Pulmonary artery endothelial cell (primary cell): ENCODE data around the gene MEGF10. TPM values are rescaled to one million over a fixed set of nuclear protein-coding genes. Genes with fewer than 3 reads are reported as not detected.

ENCODE experiments used
- total RNA-seq: library from RNA; depleted of rRNA; stranded (reverse); fragments of >200 nt; gene quantifications from 2 replicates; pipeline ENCODE4 v1.2.3, GENCODE V29; 2014

Gene MEGF10
- total RNA-seq, 1 donor from 2014 or later: 0.92 TPM

Other genes starting within 250 kb of the MEGF10 start
- gene C5orf63, start 217.3 kb upstream of the MEGF10 start, total RNA-seq: 1.3 and 1.7 TPM in 2 replicates
- gene PRRC1, start 226.8 kb downstream of the MEGF10 start, total RNA-seq: 37.7 and 38.1 TPM in 2 replicates